HG02885 (cell line): ENCODE data around the gene ABCG4.
"Not testable (repeated sequence)": the region's sequence is repeated elsewhere in the genome, so short reads cannot be mapped to it uniquely, and the experiment has no call there.

Experiments
- ATAC-seq: cut with Tn5 transposase; IDR thresholded peaks from one replicate; pipeline ENCODE4 v1.9.1; 2021; ENCODE audit warnings: mild to moderate bottlenecking; ENCODE audit not compliant: unreplicated experiment, poor library complexity

The ABCG4 gene

DNA sequence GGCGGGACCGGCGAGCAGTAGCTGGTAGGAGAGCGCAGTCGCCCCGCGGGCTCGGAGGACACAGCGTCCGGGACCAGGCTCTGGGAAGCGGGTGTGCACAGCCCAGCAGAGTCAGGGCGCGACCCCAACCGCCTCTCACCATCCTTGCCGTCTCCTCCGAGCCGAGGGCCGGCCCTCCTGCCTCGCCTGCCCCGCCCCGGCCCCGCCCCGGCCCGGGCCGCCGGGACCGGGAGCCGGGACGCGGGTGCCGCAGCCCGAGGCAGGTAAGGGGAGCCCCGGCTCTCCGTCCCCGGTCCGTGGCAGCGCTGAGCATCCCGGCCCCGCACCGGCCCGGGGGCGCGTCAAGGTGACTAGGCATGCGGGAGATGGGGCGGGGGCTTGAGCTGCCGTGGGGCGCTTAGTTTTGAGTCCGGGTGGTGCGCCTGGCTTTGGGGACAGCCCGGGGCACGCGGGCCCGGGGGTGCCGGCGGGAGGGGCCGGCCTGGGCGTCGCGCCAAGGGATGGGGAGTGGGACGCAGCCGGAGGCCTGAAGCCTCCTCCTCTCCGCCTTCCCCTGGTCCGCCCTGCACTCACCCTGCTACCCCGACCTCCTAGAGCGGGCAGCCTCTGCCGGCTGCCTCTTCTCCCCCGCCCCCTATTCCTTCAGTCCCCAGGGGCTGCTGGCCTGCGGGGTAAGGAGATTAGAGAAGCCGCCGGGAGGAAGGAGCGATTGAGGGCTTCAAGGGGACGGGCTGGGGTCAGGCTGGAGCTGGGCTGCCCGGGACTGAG lies at the start of gene ABCG4:
TSS of gene ABCG4 (plus strand) at position 35 of the 768 bp plus-strand sequence. CDS start 914 bp downstream, outside the sequence.
- no peak for ATAC-seq

GRCh38 chr11:119099711-119100110 lies 49.1 kb upstream of the ABCG4 start:
- ATAC-seq = no peak

DNA sequence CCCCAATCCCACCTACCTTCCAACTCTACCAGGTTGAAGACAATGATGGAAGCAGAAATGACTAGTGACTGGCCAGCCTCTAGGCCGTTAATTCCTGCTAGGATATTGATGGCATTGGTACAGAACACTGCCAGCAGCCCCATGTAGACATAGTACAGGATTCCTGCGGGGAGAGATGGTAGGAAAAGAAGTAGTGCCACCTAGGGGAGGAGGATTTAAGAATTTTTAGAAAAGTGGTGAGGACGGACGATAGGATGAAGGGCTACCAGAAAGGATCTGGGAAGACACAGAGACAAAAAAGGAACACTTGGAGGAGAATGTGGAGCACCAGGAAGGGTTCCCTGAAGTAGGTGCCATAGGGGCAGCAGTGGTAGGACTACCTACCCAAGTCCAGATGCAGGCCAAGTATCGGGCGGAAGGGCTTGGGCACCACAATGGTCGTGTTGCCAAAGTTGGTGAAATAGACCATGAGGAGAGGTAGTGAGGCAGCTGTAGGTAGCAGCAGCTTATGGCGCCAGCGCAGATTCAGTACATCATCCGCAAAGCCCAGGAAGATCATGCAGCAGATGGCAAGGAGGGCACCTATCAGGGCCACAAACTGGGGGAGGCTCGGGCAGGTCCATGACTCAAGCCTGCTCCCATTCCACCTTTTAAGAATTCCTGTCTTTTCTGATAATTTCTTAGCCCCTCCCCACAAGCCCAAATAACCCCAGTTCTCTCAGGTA lies 48.4 kb upstream of the ABCG4 start:
- ATAC-seq = no peak

DNA sequence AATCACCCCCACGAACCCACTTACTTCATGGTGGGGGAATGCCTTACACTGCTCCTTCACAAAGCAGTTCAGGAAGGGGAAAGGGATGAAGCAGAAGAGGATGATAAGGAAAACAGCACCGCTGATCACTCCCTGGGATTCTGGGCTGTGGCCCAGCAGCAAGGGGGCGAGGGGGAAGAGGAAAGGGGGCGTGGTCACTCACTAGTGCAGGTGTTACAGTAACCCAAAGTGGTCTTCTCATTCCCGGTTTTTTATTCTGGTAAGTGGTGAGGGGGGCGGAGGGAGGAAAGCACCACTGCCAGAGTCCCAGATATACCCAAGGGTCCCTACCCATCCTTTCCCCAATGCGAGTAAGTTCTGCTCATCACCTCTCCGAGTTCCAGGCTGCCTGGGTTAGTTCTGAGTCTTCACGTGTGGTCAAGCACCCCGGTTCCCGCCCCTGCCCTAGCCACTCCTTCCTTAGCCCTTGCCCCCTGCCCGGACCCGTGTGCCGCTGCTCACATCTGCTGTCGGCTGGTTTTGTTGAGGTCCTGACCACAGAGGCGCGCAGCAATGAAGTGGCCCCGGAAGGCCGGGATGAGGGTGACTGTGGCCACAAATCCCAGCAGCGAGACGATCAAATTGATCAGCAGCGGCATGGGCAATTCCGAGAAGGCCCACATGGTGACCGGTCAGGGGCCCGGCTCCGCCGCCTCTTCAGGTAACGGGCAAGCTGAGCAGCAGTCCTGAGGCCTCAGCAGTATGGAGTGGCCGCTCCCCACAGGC lies 47.7 kb upstream of the ABCG4 start:
- ATAC-seq = peak; percentile 7

DNA sequence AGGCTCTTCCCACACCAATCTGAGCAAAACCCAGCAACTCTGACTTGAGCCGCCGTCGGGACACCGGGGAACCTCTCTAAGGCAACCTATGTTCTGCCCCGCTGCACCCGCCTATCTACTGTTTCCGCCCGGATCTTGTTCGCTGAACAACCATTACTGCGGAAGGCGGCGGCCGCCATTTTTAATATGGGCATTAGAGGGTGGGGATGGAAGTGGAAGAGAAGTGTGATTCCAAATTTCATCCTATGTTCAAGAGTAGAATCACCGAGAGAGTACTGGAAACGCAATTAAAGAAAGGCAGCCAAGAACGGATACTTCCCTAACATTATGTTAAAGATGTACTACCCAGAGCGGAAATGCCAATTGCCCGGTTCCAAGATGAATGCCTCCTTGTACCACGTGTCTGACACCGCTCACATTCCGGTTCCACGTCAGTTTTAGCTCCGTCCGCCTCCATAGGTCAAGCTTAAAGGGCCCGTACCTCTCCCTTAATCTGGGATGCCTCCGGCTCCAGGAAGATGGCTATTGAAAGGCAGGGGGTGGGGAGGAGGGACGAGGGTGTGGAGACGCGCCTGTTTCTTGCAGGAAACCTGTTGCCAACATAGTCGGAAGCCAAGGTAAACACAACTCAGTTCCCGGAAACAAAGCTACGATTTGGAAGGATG lies 47.0 kb upstream of the ABCG4 start, which contains the start of gene DPAGT1:
TSS of gene DPAGT1 (minus strand) at position 95 of the 665 bp plus-strand sequence. CDS start 198 bp downstream, outside the sequence.
- peak; percentile 83 for ATAC-seq

DNA sequence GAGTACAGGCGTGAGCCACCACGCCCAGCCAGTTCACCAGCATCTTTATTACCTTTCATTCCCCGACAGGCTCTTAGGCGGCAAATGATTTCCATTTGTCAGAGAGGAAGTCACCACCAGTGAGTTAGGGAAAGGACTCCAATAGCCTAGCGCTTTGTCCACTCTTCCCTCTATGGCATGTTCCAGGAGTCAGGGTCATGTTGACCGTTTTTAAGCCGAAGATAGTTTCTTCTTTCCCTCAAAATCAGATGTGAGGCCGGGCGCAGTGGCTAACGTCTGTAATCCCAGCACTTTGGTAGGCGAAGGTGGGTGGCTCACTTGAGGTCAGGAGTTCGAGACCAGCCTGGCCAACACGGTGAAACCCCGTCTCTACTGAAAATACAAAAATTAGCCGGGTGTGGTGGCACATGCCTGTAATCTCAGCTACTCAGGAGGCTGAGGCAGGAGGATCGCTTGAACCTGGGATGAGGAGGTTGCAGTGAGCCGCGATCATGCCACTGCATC lies 45.6 kb upstream of the ABCG4 start:
- not testable (repeated sequence) for ATAC-seq

GRCh38 chr11:119103793-119104192 lies 45.1 kb upstream of the ABCG4 start:
- no peak for ATAC-seq

DNA sequence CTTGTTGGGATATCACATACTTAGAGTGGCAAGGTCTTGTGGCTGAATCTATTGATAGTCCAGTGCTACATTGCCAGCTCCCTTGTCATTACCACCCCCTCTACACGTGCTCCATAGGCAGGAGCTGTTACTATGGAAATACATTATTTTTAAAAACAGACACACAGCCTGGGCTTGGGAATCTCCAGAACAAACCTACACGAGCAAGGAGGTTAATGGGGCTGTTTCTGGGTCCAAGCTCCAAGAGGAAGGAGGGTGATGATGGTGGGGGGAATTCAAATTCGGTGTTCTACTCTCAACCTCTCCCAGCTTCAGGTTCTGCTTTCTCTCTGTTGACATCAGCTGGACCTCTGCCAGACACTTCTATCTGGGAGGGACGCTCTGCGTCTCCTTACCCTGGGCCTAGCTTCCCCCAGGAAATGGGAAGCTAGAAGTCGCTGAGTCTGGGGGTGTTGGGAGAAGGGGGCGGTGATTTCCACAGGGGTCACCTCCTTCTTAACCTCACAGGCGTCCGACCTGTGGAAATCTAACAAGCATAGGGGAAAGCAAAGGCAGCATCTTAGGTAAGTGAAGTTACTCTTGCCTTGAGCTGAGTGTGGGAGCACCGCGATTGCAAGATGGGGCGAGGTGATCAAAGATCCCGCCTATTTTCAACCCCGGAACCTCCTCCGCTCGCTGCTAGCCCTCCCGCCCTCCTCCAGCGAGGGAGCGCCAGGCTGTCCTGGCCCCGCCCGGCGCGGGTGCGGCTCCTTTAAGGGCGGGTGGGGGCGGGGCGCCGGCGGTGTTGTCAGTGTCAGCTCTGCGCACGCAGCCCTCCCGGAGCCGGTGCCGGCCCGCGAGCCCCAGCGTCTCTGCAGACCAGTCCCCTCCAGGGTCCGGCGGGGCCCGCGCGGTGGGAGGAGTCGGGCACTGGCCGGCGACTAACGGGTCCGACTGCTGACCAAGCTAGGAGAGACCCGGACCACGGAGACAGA lies 42.0 kb upstream of the ABCG4 start, which contains the start of gene C2CD2L:
TSS of gene C2CD2L (plus strand) at position 781 of the 974 bp plus-strand sequence. CDS start 398 bp downstream, outside the sequence.
- ATAC-seq = peak; percentile 77

GRCh38 chr11:119107538-119108145 lies 41.2 kb upstream of the ABCG4 start:
- peak; percentile 24 for ATAC-seq

DNA sequence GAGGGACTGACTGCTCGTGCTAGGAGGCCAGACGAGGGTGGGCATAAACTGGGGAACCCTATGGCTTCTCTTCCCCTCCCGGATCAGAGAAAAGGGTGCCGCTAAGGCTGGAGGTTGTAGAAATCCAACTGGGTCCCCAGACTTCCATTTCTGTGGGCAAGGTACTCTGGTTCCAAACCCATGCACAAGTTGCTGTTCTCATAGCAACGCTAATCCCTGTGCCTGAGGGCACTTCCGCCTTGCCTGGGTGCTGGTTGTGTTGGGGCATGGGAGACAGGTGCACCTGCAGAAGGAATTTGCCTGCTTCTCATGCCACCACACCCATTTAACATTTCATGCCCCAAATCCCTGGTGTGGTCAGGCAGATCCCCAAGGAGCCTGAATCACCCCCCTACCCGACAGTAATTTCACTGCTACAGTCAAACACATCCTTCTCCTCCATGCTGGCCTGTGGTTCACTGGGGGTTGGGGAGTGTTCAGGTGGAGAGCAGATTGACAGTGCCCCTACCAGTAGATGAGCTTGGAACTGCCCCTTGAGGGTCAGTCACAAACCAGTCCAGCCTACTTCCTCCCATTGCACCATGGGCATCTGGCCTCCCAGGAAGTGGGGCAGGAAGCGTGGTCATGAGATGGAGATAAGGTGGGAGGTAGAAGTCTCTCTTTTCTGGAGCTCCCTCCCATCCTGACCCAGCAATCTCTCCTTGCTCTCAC lies 40.6 kb upstream of the ABCG4 start:
- no peak for ATAC-seq

DNA sequence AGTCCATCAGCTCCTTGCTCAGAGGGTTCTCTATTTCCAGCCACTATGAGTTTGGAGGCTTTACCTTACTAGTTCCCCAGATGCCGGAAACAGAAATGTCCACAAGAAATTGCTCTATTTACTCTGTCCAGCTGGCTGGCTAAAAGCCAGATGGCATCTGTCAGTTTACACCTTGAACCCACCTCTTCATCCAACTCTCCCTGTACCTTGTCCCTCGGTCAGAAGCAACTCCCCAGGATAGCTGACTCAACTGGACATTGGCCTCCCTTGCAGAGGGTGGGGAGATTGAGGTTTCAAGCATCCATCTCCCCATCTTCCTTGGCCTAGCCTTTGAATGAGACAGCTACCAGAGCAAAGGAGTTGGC lies 40.0 kb upstream of the ABCG4 start:
- ATAC-seq = no peak

GRCh38 chr11:119109843-119110242 lies 39.0 kb upstream of the ABCG4 start:
- no peak for ATAC-seq

DNA sequence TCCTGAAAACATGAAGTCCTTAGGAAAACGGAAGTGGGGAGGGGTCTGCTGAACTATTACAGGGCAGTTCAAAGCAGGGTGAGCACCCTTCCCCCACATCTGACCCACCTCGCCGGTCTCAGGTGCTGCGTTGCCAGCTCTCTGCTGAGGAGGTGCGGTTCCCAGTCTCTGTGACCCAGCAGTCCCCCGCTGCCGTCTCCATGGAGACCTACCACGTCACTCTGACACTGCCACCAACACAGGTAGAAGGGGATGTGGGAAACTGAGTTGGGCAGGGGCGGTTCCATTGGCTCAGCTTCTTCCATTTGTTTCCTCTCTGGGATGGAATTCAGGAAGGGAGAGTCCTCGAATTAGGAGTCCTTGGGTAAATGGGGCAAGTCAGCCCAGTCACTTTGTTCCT lies 38.4 kb upstream of the ABCG4 start:
- no peak for ATAC-seq

DNA sequence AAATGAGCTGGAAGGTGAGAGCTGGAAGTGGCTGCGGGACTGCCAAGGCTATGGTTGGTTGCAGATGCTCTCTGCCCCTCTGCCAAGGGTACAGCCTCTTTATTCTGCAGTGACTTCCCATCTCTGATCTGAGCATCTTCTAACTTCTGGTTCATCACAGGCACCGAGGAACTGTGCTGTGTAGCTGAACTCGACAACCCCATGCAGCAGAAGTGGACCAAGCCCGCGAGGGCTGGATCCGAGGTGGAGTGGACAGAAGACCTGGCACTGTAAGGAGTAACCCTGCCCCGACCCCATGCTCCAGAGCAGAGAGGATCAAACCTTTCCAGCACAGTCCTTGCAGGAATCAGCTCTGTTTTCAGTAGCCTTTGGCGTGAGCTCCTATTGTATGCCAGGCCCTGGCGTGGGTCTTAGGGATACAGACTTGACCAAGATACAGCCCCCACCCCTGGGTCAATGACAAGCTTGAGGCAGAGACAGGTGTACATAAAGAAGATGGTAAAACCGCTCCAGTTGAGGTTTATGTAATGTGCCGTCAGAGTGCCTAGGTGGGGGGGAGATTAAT lies 37.4 kb upstream of the ABCG4 start:
- no peak for ATAC-seq

DNA sequence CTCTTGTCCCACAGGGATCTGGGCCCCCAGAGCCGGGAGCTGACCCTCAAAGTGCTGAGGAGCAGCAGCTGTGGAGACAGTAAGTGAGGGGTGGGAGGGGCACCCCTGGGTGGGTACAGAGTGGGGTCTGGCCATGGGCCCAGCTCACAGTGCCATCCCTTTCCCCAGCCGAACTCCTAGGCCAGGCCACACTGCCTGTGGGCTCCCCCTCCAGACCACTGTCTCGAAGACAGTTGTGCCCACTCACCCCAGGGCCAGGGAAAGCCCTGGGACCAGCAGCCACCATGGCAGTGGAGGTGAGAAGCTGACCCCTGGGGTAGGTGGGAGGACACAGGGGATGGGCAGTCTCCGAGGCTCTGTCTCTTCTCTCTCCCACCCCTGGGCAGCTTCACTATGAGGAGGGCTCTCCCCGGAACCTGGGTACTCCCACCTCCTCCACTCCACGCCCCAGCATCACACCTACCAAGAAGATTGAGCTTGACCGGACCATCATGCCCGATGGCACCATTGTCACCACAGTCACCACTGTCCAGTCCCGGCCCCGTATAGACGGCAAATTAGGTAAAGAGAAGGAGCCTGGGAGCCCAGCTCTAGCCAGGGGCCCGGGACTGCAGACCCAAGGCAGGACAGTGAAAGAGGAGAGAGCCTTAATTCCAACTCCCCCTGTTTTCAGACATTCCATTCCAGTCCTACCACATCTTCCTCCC lies 36.4 kb upstream of the ABCG4 start:
- ATAC-seq = no peak

GRCh38 chr11:119113716-119114115 lies 35.1 kb upstream of the ABCG4 start:
- no peak for ATAC-seq

DNA sequence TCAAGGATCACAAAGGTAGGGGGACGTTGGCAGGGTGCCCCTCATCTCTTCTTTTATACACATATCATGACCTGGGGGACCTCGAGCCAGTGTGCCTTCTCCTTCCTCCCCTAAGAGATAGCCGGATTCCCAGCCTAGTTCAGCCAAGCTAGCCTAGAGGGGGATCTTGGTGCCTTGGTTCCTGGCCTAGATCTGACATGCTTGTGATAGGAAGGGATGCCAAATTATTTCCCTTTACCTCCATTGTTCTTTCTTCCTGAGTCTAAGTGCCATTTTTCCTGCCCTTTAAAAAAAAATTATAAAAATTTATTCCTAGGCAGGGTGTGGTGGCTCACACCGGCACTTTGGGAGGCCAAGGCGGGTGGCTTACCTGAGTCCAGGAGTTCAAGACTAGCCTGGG lies 34.5 kb upstream of the ABCG4 start:
- ATAC-seq = no peak
